HepG2 (cell line): ENCODE results near the gene PSMB3. TPM values are rescaled to one million over a fixed set of nuclear protein-coding genes. Genes with fewer than 3 reads are reported as not detected.

Experiments used
- BCL6 ChIP-seq: IDR thresholded peaks from 2 replicates; pipeline ENCODE4 v1.6.1; 2016; ENCODE audit warnings: missing genetic modification reagents, missing compliant biosample characterization
- ESRRA ChIP-seq: sonication (generic); formaldehyde crosslinking; IDR thresholded peaks from 2 replicates; pipeline ENCODE4 v1.5.1; 2020; ENCODE audit warnings: mild to moderate bottlenecking, low read depth, missing genetic modification reagents
- REST ChIP-seq, 2 experiments: IDR thresholded peaks; 2 replicates each; pipeline ENCODE4 v1.6.1; 2011 to 2012; ENCODE audit warnings: low read length in 2 of 2, borderline replicate concordance in 1 of 2, low read depth in 1 of 2, mild to moderate bottlenecking in 1 of 2, moderate library complexity in 1 of 2
- RXRB ChIP-seq: IDR thresholded peaks from 2 replicates; pipeline ENCODE4 v1.6.1; 2016; ENCODE audit warnings: borderline replicate concordance, missing genetic modification reagents, missing compliant biosample characterization
- XRCC5 ChIP-seq: fragments of 200-400 bp; formaldehyde crosslinking; optimal IDR thresholded peaks from 2 replicates; pipeline ENCODE3; 2017; ENCODE audit warnings: mild to moderate bottlenecking, low read length
- ZBTB26 ChIP-seq: IDR thresholded peaks from 2 replicates; pipeline ENCODE4 v1.6.1; 2016; ENCODE audit warnings: missing compliant biosample characterization, missing genetic modification reagents, borderline replicate concordance
- ZNF547 ChIP-seq: sonication (generic); formaldehyde crosslinking; IDR thresholded peaks from 2 replicates; pipeline ENCODE4 v1.5.1; 2020; ENCODE audit warnings: mild to moderate bottlenecking, missing genetic modification reagents
- ZNF770 ChIP-seq: sonication (generic); formaldehyde crosslinking; IDR thresholded peaks from 2 replicates; pipeline ENCODE4 v1.5.0; 2020; ENCODE audit warnings: mild to moderate bottlenecking, missing genetic modification reagents
- polyA plus RNA-seq, 8 experiments: library from polyadenylated mRNA; depleted of rRNA in 3 of 8; stranded (reverse) in 7 of 8; unstranded in 1 of 8; fragments of >200 nt; fragmentation: Illumina TruSeq in 4 of 8; extraction: Trizol in 4 of 8; gene quantifications; 2 replicates each; pipeline versions ENCODE4 v1.2.1 to v1.2.3, GENCODE V29; 2011 to 2016; ENCODE audit warnings: low read depth in 4 of 8, missing spikeins in 1 of 8, mixed read lengths in 1 of 8; ENCODE audit not compliant: insufficient read depth in 1 of 8
- total RNA-seq, 5 experiments: library from RNA; depleted of rRNA; stranded (reverse); fragments of >200 nt; fragmentation: Illumina TruSeq; extraction: Trizol; gene quantifications; 2 replicates each; pipeline ENCODE4 v1.2.3, GENCODE V29; 2016; ENCODE audit warnings: low read depth in 1 of 5
- TF ChIP-seq, protein P1 (sequence below): sonication (generic); formaldehyde crosslinking; IDR thresholded peaks from 2 replicates; pipeline ENCODE4 v1.5.1; 2020; ENCODE audit warnings: missing genetic modification reagents, mild to moderate bottlenecking, borderline replicate concordance

PSMB3 gene
- total and polyA plus RNA-seq, 2 of the 13 experiments (the other 11 are each of a cell fraction or from before 2014, with no cell fraction given) = 366 to 517 TPM

GRCh38 chr17:38749223-38750043 is 3.1 kb upstream of the PSMB3 start (continued):
- TF ChIP-seq RXRB (CRISPR knock-in tag) (no peak; the same call in 1 of the 2 replicates), ZBTB26 (CRISPR knock-in tag) (no peak; the same call in 1 of the 2 replicates), XRCC5 (peak; percentile 58), REST (IDR thresholded peaks at IDR 0.05; ENCODE audit: borderline replicate concordance in 1 of 2, low read depth in 1 of 2, low read length in 2 of 2) (0 out of 4 replicates have a peak, but pooled peaks of 1 of the 2 experiments have one; percentile 40), BCL6 (no peak), ZNF770 (no peak), ZNF547 (CRISPR knock-in tag) (peak; percentile 95), ESRRA (CRISPR knock-in tag) (no peak; the same call in 1 of the 2 replicates)
- TF ChIP-seq, protein P1, sequence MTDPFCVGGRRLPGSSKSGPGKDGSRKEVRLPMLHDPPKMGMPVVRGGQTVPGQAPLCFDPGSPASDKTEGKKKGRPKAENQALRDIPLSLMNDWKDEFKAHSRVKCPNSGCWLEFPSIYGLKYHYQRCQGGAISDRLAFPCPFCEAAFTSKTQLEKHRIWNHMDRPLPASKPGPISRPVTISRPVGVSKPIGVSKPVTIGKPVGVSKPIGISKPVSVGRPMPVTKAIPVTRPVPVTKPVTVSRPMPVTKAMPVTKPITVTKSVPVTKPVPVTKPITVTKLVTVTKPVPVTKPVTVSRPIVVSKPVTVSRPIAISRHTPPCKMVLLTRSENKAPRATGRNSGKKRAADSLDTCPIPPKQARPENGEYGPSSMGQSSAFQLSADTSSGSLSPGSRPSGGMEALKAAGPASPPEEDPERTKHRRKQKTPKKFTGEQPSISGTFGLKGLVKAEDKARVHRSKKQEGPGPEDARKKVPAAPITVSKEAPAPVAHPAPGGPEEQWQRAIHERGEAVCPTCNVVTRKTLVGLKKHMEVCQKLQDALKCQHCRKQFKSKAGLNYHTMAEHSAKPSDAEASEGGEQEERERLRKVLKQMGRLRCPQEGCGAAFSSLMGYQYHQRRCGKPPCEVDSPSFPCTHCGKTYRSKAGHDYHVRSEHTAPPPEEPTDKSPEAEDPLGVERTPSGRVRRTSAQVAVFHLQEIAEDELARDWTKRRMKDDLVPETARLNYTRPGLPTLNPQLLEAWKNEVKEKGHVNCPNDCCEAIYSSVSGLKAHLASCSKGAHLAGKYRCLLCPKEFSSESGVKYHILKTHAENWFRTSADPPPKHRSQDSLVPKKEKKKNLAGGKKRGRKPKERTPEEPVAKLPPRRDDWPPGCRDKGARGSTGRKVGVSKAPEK (CRISPR knock-in tag) = no peak
